CD14-positive monocyte (primary cell): Measurements from ENCODE around the gene CRIP2. TPM values are rescaled to one million over a fixed set of nuclear protein-coding genes. Genes with fewer than 3 reads are reported as not detected.
A peak's percentile ranks its signal among the peaks of the same experiment; 100 is the strongest.

Experiments
- DNase-seq, 3 donors: peaks; one replicate each; pipeline ENCODE4 v3.0.0-alpha.2; 2011 to 2022
- H2AFZ ChIP-seq: 2 replicates; pipeline ENCODE4 v1.6.0; 2012; ENCODE audit warnings: mild to moderate bottlenecking, low read depth, low read length, inconsistent platforms; ENCODE audit not compliant: insufficient read depth, poor library complexity, severe bottlenecking
- H3K27ac ChIP-seq, 2 donors: 1 replicate in 1 of 2; 2 replicates in 1 of 2; pipeline ENCODE4 v1.5.1; 2012 to 2013; ENCODE audit warnings: low read length in 2 of 2, control low read depth in 1 of 2, inconsistent platforms in 1 of 2, low read depth in 1 of 2, mild to moderate bottlenecking in 1 of 2
- H3K27me3 ChIP-seq, 2 donors: one replicate each; pipeline versions ENCODE4 v1.6.0 to v1.6.1; 2011 to 2013; ENCODE audit warnings: low read length in 2 of 2; ENCODE audit not compliant: control insufficient read depth in 2 of 2, insufficient read depth in 2 of 2
- H3K36me3 ChIP-seq, 2 donors: replicated peaks in 1 of 2; 1 replicate in 1 of 2; 2 replicates in 1 of 2; pipeline versions ENCODE4 v1.5.1 to v1.6.1; 2012 to 2013; ENCODE audit warnings: low read length in 2 of 2, control low read depth in 1 of 2, inconsistent platforms in 1 of 2, mild to moderate bottlenecking in 1 of 2; ENCODE audit not compliant: insufficient read depth in 2 of 2, control insufficient read depth in 1 of 2
- H3K4me1 ChIP-seq, 2 donors: 1 replicate in 1 of 2; 2 replicates in 1 of 2; pipeline versions ENCODE4 v1.5.1 to v1.6.1; 2012 to 2013; ENCODE audit warnings: low read length in 2 of 2, control low read depth in 1 of 2, inconsistent platforms in 1 of 2, mild to moderate bottlenecking in 1 of 2, moderate library complexity in 1 of 2; ENCODE audit not compliant: insufficient read depth in 2 of 2, control insufficient read depth in 1 of 2
- H3K4me2 ChIP-seq: replicated peaks from 2 replicates; pipeline ENCODE3; 2012; ENCODE audit warnings: low read length, moderate library complexity, mild to moderate bottlenecking; ENCODE audit not compliant: poor library complexity, severe bottlenecking; ENCODE audit errors: extremely low read depth
- H3K4me3 ChIP-seq, 3 experiments: fragments of 200-600 bp in 1 of 3; sonication (generic) in 1 of 3; replicated peaks in 1 of 3; 1 replicate in 2 of 3; 2 replicates in 1 of 3; pipeline ENCODE4 v1.5.1; 2011 to 2013; ENCODE audit warnings: low read length in 3 of 3, mild to moderate bottlenecking in 3 of 3, control low read depth in 2 of 3, low read depth in 2 of 3, inconsistent platforms in 1 of 3, moderate library complexity in 1 of 3
- H3K79me2 ChIP-seq: 2 replicates; pipeline ENCODE4 v1.6.0; 2012; ENCODE audit warnings: mild to moderate bottlenecking, control low read depth, inconsistent platforms, low read length, moderate library complexity; ENCODE audit not compliant: insufficient read depth
- H3K9ac ChIP-seq: 2 replicates; pipeline ENCODE4 v1.6.0; 2017; ENCODE audit warnings: low read length, mild to moderate bottlenecking; ENCODE audit not compliant: insufficient read depth, poor library complexity, severe bottlenecking
- H3K9me3 ChIP-seq, 2 donors: replicated peaks in 1 of 2; 1 replicate in 1 of 2; 2 replicates in 1 of 2; pipeline versions ENCODE4 v1.5.1 to v1.6.1; 2012 to 2013; ENCODE audit warnings: low read length in 2 of 2, control low read depth in 1 of 2; ENCODE audit not compliant: control insufficient read depth in 1 of 2, insufficient read depth in 1 of 2
- H4K20me1 ChIP-seq: 2 replicates; pipeline ENCODE4 v1.6.0; 2012; ENCODE audit warnings: mild to moderate bottlenecking, low read length, control low read depth, moderate library complexity; ENCODE audit not compliant: insufficient read depth
- H3K27ac Mint-ChIP-seq, 7 donors: one replicate each; pipeline ENCODE4 v1.8.0; 2020; ENCODE audit warnings: mild to moderate bottlenecking in 7 of 7, mixed read lengths in 7 of 7, moderate library complexity in 6 of 7, inconsistent platforms in 2 of 7
- H3K27me3 Mint-ChIP-seq, 3 donors: one replicate each; pipeline ENCODE4 v1.8.0; 2021 to 2022; ENCODE audit warnings: low read depth in 3 of 3, mild to moderate bottlenecking in 3 of 3, mixed read lengths in 3 of 3, moderate library complexity in 3 of 3, inconsistent platforms in 1 of 3
- H3K36me3 Mint-ChIP-seq, 2 donors: one replicate each; pipeline ENCODE4 v1.8.0; 2020; ENCODE audit warnings: mixed read lengths in 2 of 2, inconsistent platforms in 1 of 2, mild to moderate bottlenecking in 1 of 2
- H3K4me1 Mint-ChIP-seq: one replicate; pipeline ENCODE4 v1.8.0; 2020; ENCODE audit warnings: mild to moderate bottlenecking, mixed read lengths
- H3K4me3 Mint-ChIP-seq, 2 donors: one replicate each; pipeline ENCODE4 v1.8.0; 2020; ENCODE audit warnings: mild to moderate bottlenecking in 2 of 2, mixed read lengths in 2 of 2, moderate library complexity in 1 of 2
- H3K9me3 Mint-ChIP-seq, 7 donors: one replicate each; pipeline ENCODE4 v1.8.0; 2020 to 2022; ENCODE audit warnings: mixed read lengths in 7 of 7, mild to moderate bottlenecking in 6 of 7, moderate library complexity in 6 of 7, inconsistent platforms in 2 of 7
- CTCF ChIP-seq: fragments of 200-600 bp; IDR thresholded peaks from one replicate; pipeline ENCODE4 v1.8.0; 2022; ENCODE audit warnings: antibody characterized with exemption, mild to moderate bottlenecking
- WGBS: methylation state at CpG from one replicate; pipeline ENCODE4 v1.1.5; 2013; ENCODE audit warnings: missing lambda C conversion rate; ENCODE audit not compliant: insufficient coverage; 5-methylcytosine and 5-hydroxymethylcytosine counted together
- intact Hi-C, 2 donors: fragments of 100-400 bp; cut with micrococcal nuclease; formaldehyde crosslinking; loops; one replicate each; pipeline versions ENCODE4 v1.15.0 to v1.15.1; 2023
- polyA plus RNA-seq, 3 donors: library from polyadenylated mRNA; depleted of rRNA in 1 of 3; unstranded in 2 of 3; stranded (reverse) in 1 of 3; fragments of 300-500 nt in 2 of 3; fragments of >200 nt in 1 of 3; fragmentation: Illumina TruSeq in 2 of 3; gene quantifications; 1 replicate in 2 of 3; 2 replicates in 1 of 3; pipeline ENCODE4 v1.2.3, GENCODE V29; 2012 to 2021

The CRIP2 gene
- polyA plus RNA-seq, 3 donors = 2.1 to 4.0 (median 3.3) TPM

GRCh38 chr14:105489542-105490266 is 15.1 kb downstream of the CRIP2 start:
- WGBS = 4% methylated on average over 30 of the region's 44 CpGs
- Mint-ChIP-seq H3K9me3 (peaks cover 0 to 3% (median 1%) of the 10 kb centered on the region in 7 donors), H3K36me3 (peaks cover 5 to 21% of the 10 kb centered on the region in 2 donors), H3K27me3 (peaks cover 22 to 31% (median 26%) of the 10 kb centered on the region in 3 donors), H3K4me3 (peak overlapping the region; percentile 80 to 90), H3K4me1 (peaks cover 39% of the 10 kb centered on the region), H3K27ac (peak overlapping the region; percentile 84 to 96 (median 92))
- TF ChIP-seq CTCF = peak; percentile 36
- peak overlapping the region; percentile 95 for H3K9ac ChIP-seq
- H3K4me1 ChIP-seq = peaks cover 52 to 65% of the 10 kb centered on the region in 2 donors
- no peaks in the 10 kb centered on the region for H3K9me3 ChIP-seq
- H3K27me3 ChIP-seq = peaks cover 2 to 23% of the 10 kb centered on the region in 2 donors
- peak overlapping the region; percentile 75 to 91 for H3K27ac ChIP-seq
- H3K36me3 ChIP-seq = peaks cover 0 to 5% of the 10 kb centered on the region in 2 donors
- peak overlapping the region; percentile 82 for H3K4me2 ChIP-seq
- intact Hi-C loops = loop anchor here (1.0 to 10.0 kb wide), 9 partner anchors 8 to 737 kb away; partner anchors contain the start of genes CRIP2 (in 1 of the 2), GPR132 (in 1 of the 2), SIVA1 (in 1 of the 2) and TEX22 (in 1 of the 2)
- peaks cover 5% of the 10 kb centered on the region for H3K79me2 ChIP-seq
- DNase-seq = peak; percentile 76 to 83 (median 83)
- peak overlapping the region; percentile 58 to 89 (median 61) for H3K4me3 ChIP-seq
- peaks cover 31% of the 10 kb centered on the region for H4K20me1 ChIP-seq
- H2AFZ ChIP-seq = peak overlapping the region; percentile 59

GRCh38 chr14:105490267-105490571 is 15.6 kb downstream of the CRIP2 start:
- Mint-ChIP-seq H3K27ac (peak overlapping the region in 6 of 7 donors; percentile 85 to 96 (median 92)), H3K36me3 (peaks cover 5 to 21% of the 10 kb centered on the region in 2 donors), H3K9me3 (peaks cover 0 to 3% (median 0%) of the 10 kb centered on the region in 7 donors), H3K27me3 (peaks cover 17 to 26% (median 21%) of the 10 kb centered on the region in 3 donors), H3K4me1 (peaks cover 37% of the 10 kb centered on the region), H3K4me3 (peak overlapping the region; percentile 80 to 90)
- Histone ChIP-seq H3K79me2 (peaks cover 5% of the 10 kb centered on the region), H3K27ac (peak overlapping the region; percentile 75 to 91), H3K4me1 (peaks cover 47 to 60% of the 10 kb centered on the region in 2 donors), H3K4me2 (peak overlapping the region; percentile 82), H3K27me3 (peaks cover 2 to 18% of the 10 kb centered on the region in 2 donors), H4K20me1 (peaks cover 31% of the 10 kb centered on the region), H3K9ac (peak overlapping the region; percentile 95), H2AFZ (peak overlapping the region; percentile 59), H3K4me3 (peak overlapping the region; percentile 58 to 89 (median 61)), H3K36me3 (peaks cover 0 to 5% of the 10 kb centered on the region in 2 donors), H3K9me3 (no peaks in the 10 kb centered on the region)
- intact Hi-C loops = loop anchor here (1.0 to 5.0 kb wide), 6 partner anchors 41 to 738 kb away; partner anchors contain the start of genes SIVA1 (in 1 of the 2) and TEX22 (in 1 of the 2)
- no peak for DNase-seq
- no peak for TF ChIP-seq CTCF
- WGBS = under 1% methylated on average over 33 of the region's 33 CpGs
